ENCODE data around the gene RET.

RET gene

DNA sequence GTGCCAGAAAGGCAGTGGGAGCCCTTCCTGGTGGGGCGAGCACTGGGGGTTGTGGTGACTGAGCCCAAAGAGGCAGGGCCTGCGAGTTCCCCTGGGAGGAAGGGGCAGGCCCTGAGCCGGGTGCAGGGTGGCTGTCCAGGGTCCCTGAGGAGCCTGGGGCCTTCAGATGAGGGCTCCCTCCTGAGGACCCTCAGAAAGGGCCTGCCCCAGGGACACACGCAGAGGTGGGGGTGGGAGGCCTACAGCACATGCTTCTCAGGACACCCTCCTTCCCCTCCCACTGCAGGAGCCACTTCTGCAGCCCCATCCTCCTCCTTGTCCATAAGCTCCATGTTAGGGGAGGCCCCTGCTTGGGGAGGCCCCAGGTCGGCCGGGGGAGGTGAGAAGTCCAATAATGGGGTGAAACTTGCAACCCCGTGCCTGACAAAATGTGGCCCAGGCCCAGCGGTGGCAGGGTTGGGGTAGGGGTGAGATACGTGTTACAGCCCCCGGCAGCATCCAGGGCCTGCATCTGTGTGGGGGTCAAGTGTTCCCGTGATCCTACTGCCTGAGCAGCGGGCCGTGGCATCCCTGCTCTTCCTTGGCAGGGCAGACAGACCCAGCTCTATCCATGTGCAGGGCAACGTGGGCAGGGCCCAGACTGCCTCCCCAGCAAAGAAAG lies 31.8 kb upstream of the RET start:
- DNase-seq (ENCODE audit: low read depth) = no peak

DNA sequence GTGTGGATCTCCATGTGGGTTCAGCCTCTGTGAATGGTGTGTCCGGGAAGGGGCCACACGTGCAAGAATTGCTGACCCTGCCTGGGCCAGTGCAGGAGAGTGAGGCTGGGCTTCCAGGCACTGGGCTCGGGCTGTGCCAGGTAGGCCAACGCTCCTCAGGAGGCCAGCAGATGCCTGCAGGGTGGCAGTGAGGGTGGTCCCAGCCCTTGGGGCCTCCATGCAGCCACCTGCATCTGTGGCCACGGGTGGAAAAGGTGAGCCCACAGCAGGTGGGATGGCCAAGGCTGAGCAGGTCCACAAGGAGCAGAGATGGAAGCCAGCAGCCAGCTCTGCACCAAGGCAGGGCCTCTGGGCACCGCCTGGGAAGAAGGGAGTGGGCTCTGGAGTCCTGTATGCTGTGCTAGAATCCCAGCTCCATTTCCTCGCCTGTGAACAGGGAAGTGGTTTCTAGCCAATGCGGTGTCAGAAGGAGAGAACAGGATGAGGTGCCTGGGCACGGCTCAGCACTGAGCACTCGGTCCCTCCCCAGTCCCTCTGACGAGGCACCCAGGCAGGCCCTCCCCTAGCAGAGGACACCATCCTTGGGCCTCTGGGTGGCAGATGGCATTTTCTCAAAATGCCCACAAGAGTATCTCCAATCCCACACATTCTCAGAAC lies 31.1 kb upstream of the RET start:
- DNase-seq (ENCODE audit: low read depth) = no peak

DNA sequence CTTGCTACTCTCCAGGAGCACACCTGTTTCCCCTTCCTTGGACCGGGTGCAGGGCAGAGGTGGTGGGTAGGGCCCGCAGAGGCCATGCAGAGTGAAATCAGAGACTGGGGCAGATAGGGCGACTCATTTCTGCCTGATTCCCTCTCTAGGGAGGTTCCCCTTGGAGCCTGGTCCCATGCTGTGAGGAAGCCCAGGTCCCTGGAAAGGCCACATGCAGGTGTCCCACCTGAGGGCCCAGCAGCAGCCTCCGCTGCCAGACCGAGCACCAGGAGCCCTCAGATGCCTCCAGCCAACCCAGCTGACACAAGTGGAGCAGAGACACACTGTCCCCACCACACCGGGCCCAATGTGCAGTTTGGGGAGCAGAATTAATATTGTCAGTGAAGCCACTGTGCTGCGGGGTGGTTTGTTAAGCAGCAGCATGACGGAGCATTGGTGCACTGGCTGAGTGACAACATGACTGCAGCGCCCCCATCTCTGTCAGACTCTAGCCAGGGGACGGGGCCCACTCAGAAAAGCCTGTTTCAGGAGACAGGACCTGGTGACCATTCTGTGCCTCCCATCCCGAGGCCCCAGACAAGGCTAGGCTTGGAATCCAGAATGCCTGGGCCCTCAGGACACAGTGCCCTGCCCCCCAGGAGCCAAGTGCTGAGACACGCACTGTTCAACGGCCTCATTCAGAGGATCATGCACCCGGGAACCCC lies 30.4 kb upstream of the RET start:
- no peak for DNase-seq (ENCODE audit: low read depth)

DNA sequence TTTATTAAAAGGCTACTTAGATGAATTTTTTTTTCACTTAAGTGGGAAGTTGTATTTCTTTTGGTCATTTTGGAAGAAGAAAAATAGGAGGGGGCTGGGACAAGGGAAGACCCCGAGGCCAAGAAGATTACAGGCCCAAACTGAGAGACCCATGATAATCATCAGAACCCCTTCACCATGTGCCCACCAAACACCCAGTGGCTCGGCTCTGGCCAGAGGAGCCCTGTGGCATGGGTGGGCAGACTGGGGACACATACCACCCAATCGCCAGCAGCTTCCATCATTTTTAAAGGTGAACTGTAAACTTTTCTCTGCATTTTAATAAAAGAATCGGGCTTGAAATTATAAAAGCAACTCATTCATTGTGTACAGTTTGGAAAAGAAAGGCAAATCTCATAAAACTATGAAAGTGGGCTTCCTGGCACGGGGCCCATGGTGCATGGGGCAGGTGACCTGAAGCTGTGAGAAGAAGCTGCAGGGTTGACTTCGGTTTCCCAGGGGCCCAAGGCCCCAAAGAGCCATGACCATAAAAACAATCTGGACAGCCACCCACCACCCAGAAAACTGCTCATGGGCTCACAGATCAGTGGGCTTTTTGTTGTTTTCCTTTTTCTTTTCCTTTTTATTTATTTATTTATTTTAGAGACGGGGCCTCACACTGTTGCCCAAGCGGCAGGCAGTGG lies 29.4 kb upstream of the RET start:
- no peak for DNase-seq (ENCODE audit: low read depth)

DNA sequence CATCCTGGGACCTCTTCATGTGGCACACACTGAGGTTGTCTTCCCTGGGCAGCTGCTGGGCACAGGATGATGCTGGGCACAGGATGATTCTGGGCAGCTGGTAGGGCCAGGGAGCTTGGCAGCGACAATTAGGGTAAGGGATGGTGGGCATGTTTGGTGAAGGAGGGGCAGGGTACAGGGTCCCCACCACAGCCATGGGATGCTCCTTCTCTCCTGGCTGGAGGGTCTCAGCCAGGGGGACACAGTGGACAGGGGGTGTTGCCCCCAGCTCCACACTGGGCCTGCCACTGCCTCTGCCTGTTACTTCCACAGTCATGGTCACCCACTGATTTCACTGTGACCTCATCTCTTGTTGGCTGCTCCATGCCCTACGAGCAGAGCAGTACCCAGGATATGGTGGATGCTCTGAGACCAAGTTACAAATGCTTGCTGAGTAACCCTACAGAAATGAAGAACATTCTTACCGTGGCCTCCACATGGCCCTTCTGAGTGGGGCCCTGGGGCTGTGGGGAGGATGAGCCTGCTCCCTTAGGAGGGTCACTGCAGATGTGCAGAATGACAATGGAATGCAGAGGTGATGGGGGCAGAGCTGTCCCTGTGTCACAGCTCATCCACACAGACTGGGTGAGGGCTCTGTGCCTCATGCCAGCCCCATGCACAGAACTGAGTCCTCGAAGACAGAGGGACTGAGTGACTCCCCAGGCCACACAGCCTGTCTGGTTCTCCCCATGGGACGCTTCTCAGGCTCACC lies 28.4 kb upstream of the RET start:
- DNase-seq (ENCODE audit: low read depth) = peak; percentile 57

DNA sequence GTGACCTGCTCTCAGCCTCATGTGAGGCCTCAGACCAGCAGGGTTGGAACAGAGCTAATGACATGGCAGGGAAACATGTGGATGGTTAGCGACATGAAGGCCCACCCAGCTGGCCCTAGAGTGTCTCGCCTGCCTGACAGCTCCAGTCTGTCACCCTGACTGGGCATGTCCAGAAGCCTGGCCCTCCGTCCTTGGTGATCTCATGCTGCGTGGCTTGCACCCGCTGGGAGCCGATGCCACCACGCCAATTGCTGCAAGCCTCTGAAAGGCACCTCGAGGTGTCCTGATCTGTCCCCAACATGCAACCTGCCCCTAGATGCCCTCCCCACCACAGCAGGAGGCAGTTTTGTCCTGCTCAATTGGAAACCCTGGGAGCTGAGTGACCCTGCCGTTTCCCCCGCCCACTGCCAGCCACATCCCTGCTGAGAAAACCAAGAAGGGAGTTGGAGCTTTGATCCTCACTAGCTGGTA lies 27.8 kb upstream of the RET start:
- DNase-seq (ENCODE audit: low read depth) = no peak

DNA sequence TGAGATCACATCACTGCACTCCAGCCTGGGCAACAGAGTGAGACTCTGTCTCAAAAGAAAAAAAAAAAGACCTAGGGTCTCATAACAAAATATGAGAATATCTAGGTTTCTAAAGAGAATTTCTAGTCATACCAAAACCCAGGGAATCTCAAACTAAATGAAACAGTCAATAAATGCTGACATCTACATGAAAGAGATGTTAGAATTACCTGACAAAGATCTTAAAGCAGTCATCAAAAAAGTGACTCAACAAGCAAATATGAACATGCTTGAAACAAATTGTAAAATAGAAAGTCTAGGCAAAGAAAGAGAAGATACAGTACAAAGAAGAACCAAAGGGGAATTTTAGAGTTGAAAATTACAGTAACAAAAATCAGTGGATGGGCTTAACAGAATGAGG lies 26.9 kb upstream of the RET start:
- DNase-seq (ENCODE audit: low read depth) = no peak

DNA sequence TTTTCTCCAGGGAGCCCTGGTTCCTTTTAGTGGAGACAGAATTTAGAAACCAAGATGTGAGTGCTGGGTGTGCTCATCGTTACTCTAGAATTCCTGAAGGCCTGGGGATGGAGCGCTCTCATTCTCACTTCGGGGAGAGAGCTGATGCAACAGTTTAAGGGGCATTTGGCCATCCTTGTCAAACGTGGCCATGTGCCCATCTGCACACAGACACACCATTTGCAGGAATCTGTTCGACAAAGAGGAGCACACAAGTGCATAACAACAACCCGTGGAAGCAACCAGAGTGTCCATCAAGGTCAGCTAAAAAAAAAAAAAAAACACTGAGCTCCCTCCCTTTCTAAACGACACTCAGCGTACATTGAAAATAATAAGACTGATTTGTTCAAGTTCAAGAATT lies 23.0 kb upstream of the RET start:
- DNase-seq (ENCODE audit: low read depth) = no peak

DNA sequence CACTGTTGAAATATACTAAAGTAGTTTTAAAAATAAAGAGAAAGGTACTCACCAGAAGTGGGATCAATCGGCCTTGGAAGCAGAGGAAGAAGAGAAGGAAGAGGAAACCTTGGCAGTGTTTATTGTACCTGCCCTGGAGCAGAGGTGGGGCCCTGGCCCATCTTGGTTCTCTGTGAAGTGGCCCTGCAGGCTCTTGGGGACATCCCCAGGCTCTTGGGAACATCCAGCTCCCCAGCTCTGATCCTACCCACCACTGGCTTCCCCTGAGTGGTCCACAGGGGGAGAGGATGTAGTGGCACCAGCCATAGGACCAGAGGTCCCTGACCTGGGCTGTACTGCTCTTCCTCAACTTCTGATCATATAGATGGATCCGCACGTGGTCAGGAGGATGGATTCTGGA lies 22.3 kb upstream of the RET start:
- DNase-seq (ENCODE audit: low read depth) = no peak

DNA sequence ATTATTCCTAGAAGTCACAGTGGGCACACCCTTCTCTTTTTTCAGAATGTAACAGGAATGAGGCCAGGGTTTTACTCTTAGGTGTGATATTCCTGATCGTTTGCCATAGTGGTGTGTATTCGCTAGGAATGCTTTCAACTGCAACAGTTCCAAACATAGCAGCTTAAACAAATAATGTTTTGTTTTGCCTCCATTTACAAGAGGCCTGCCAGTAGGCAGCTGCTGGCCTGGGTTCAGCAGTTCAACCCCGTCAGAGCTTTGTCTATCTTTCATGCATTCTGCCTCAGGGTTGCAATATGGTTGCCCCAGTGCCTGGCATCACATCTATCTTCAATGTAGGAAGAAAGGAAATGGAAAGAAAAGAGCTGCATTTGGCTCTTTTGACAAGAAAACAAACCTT lies 21.7 kb upstream of the RET start:
- no peak for DNase-seq (ENCODE audit: low read depth)

DNA sequence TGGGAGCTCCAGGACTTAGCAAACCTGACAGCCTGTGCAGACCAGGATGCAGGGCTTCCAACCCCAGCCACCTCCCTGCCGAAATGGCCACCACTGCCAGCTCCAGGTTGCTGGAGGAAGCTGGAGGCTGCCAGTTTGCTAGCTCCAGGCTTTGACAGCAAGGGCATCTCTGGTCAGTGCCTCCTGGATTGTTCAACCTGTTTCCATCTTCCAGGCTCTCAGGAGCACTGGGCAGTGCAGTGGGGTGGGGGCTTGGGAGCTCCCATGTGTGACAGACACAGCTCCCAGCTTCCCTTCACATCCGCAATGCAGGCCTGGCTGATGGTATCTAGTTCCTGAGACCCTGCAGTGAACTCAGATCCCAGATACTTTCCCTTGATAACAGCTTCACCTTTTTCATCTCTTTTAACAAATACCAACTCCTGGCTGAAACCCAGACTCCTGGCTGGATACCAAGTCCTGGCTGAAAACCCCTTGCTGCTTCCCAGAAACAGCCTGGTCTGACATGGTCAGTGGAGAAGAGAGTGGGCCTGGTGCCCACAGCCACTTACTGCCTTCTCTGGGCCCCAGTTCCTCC lies 20.8 kb upstream of the RET start:
- DNase-seq (ENCODE audit: low read depth) = no peak

DNA sequence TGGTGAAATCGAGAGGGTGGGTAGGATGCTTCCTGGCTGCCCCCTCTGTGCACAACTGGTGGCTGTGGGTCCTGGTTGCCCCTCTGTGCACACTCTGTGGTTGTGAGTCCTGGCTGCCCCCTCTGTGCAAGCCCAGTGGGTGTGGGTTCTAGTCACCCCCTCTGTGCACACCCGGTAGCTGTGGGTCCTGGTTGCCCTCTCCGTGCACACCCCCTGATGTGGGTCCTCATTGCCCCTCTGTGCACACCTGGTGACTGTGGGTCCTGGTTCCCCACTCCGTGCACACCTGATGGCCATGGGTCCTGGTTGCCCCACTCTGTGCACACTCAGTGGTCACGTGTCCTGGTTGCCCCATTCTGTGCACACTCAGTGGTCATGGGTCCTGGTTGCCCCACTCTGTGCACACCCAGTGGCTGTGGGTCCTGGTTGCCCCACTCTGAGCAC lies 20.3 kb upstream of the RET start:
- DNase-seq (ENCODE audit: low read depth) = no peak

DNA sequence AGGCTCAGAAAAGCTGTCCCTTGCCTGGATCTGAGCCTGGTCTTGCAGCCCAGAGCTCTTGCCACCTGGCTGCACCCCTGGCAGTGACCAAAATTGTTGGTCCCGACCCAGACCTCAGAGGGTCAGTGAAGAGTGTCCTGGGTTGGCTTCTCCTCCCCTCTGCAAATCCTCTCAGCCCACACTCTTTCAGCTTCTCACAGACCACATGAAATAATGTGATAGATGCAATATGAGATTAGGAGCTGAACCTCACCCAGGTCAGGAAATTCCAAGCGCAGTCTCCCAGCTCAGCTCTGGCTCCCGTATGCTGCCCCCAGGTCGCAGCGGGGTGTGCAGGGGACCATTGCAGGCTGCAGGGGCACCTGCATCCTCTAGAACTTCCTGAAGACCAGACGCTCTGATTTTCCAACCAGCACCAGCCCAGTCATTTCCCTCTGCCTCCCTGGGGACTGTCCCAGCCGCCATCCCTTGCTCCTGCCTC lies 19.6 kb upstream of the RET start:
- DNase-seq (ENCODE audit: low read depth) = no peak

DNA sequence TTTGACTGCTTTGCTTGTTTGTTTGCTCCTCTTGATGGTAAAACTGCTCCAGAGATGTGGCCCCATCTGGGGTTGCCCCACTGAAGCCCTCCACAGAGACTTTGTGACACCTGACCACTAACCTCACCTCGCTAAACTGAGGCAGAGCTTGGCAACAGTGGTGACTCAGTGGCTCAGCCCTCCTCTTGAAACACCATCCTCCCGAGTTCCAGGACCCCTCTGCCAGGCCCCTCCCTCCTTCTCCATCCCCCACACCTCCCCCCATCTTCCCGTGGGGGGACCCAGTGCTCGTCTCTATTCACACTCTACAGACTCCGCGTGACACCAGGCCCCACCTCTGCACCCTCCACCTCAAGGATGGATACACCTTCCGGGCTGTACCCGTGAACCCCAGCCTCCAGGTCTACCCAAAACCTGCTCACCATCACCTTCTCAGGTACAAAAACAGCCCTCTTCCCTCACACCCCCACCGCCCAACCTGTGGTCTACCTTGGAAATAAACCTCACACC lies 19.0 kb upstream of the RET start:
- DNase-seq (ENCODE audit: low read depth) = no peak

DNA sequence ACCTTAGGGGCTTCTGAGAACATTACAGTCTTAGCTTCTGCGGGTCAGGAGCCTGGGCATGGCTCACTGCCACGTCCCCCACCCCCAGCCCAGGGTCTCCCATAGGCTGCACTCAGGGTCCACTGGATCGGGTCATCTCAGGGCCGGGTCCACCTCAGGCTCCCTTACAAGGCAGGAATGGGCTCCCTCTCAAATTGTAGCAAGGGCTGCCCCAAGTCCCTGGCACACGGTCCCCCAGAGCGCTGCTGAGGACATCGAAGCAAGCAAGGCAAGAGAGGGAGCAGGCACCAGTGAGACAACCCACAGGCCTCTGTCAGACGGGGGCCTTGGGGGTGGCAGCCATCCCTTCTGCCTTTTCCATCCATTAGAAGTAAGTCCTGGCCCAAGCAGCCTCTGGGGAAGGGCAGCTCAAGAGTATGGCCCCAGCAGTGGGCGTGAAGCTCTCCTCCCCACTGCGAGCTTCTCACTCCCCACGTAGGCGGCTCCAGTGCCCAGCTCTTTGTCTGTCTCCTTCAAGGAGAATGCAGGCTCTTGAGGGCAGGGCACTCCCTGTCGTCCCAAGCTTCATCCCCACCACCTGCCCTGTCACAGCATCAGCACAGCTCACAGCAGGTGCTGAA lies 18.0 kb upstream of the RET start:
- no peak for DNase-seq (ENCODE audit: low read depth)

DNA sequence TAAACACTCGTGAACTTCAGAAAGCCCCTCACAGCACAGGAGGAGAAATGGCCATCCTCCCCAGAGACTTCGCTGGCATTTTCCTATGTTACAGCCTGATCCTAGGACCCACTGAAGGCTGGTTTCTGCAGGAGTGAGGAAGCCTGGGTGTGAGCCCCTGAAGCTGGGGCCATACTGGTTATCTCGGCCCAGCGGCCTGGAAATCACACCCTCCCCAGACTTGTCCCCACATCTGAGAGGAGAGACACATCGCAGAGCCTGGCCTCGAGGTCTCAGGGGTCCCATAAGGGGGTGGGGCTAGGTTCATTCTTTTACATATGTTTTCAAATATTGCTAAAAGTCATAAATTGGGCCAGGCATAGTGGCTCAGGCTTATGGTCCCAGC lies 17.5 kb upstream of the RET start:
- DNase-seq (ENCODE audit: low read depth) = no peak

DNA sequence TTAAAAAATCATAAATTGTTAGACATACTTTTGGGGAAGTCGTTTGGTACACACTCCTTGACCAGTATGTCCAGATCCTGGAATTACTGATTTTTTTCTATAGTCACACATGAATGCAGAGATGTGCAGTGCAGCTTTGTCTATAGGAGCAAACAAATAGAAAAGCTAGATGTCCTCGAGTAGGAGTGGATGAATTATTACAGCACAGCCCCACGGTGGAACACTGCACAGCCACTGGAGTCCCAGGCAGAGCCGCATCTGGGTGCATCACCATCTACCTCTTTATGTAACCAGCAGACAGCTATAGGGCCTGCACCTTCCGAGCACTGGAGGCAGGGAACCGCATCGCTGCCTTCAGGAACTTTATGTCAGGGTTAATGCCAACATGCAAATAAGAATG lies 17.0 kb upstream of the RET start:
- DNase-seq (ENCODE audit: low read depth) = no peak

DNA sequence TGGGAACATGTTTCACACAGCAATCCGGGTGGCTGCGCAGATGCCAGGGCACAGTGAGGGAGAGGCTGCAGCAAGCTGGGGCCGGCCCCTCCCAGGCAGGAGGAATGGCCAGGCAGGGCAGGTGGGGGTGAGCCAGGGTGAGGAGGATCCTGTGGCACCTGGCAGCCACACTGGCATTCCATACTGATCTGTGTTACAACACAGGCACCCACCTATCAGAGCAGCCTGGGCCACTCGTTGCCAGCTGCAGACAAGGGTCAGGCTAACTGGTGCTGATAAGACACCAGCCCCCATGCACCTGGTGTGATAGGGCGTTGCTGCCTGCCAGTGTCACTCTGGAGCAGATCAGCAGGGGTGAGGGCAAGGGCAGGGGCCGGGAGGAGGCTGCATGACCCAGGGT lies 16.6 kb upstream of the RET start:
- no peak for DNase-seq (ENCODE audit: low read depth)

DNA sequence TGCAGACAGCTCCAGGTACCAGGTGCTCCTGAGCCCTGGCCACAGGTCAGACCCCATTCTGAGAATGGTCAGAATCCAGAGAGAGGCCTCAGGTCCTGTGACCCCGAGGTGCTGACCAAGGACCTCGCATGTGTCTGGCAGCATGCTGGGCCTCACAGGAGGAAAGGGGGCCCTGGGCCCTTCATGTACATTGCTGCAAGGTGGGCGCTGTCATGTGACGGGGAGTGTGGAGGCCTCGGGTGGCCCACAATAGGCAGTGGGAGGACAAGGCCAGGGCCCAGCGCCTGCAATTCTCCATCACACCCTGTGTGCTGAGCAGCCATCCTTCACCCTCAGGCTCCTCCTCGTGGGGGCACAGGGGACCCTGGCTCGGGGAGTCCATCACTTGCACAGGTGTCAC lies 15.5 kb upstream of the RET start:
- no peak for DNase-seq (ENCODE audit: low read depth)

DNA sequence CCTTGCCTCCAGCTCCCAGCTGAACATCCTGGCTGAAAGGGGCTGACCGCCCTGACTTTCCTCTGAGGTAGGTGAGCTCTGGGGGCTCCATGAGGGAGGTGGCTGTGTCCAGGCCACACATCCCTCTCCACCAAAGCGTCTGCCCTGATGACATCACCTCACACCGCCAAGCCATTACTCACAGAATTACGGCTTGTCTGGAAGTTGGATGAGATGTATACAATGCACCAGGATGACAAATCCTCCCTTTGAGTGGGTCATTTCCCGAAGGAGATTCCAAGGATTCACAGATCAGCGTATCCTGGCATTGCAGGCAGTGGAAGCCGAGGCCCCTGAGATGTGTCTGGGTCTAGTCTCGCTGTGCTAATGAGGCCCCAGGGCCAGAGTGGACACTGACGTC lies 15.1 kb upstream of the RET start:
- DNase-seq (ENCODE audit: low read depth) = peak; percentile 82
